HepG2 (cell line): ENCODE data around the gene EED. TPM values are rescaled to one million over a fixed set of nuclear protein-coding genes. Genes with fewer than 3 reads are reported as not detected.
A peak's percentile ranks its signal among the peaks of the same experiment; 100 is the strongest.

Source experiments
- CREB1 ChIP-seq, 2 experiments: fragments of 450-650 bp in 1 of 2; IDR thresholded peaks; 2 replicates each; pipeline ENCODE4 v1.6.1; 2016 to 2017; ENCODE audit warnings: control low read depth in 1 of 2, mild to moderate bottlenecking in 1 of 2, missing compliant biosample characterization in 1 of 2, missing genetic modification characterization in 1 of 2
- HNRNPL ChIP-seq: fragments of 200-400 bp; formaldehyde crosslinking; IDR thresholded peaks from 2 replicates; pipeline ENCODE4 v1.6.1; 2017; ENCODE audit warnings: mild to moderate bottlenecking, low read depth, low read length
- MIXL1 ChIP-seq: IDR thresholded peaks from 2 replicates; pipeline ENCODE4 v1.6.1; 2016
- MXI1 ChIP-seq: IDR thresholded peaks from 3 replicates; pipeline ENCODE4 v1.6.1; 2012; ENCODE audit warnings: low read depth, low read length, inconsistent platforms, borderline replicate concordance
- MYNN ChIP-seq: sonication (generic); formaldehyde crosslinking; IDR thresholded peaks from 2 replicates; pipeline ENCODE4 v1.4.0; 2020; ENCODE audit warnings: mild to moderate bottlenecking, low read depth, missing genetic modification reagents
- NFKB2 ChIP-seq: sonication (generic); formaldehyde crosslinking; IDR thresholded peaks from 2 replicates; pipeline ENCODE4 v1.4.0; 2020; ENCODE audit warnings: missing genetic modification reagents, borderline replicate concordance
- RAD21 ChIP-seq: fragments of 450-650 bp; formaldehyde crosslinking; IDR thresholded peaks from 2 replicates; pipeline ENCODE4 v1.5.0; 2020; ENCODE audit warnings: mild to moderate bottlenecking
- REXO4 ChIP-seq: sonication (generic); formaldehyde crosslinking; IDR thresholded peaks from 2 replicates; pipeline ENCODE4 v1.8.0; 2022; ENCODE audit warnings: missing genetic modification reagents, mild to moderate bottlenecking, borderline replicate concordance
- SNAPC2 ChIP-seq: sonication (generic); formaldehyde crosslinking; IDR thresholded peaks from 2 replicates; pipeline ENCODE4 v1.8.1; 2022; ENCODE audit warnings: mild to moderate bottlenecking, missing genetic modification reagents
- TEAD3 ChIP-seq: optimal IDR thresholded peaks from 2 replicates; pipeline ENCODE3; 2016; ENCODE audit warnings: borderline replicate concordance
- THYN1 ChIP-seq: sonication (generic); formaldehyde crosslinking; IDR thresholded peaks from 2 replicates; pipeline ENCODE4 v1.8.1; 2023; ENCODE audit warnings: low read depth, mild to moderate bottlenecking, moderate library complexity, missing genetic modification reagents, borderline replicate concordance
- TRIM24 ChIP-seq: sonication (generic); formaldehyde crosslinking; IDR thresholded peaks from 2 replicates; pipeline ENCODE4 v1.8.0; 2022; ENCODE audit warnings: mild to moderate bottlenecking, missing genetic modification reagents
- XBP1 ChIP-seq: sonication (generic); formaldehyde crosslinking; IDR thresholded peaks from 2 replicates; pipeline ENCODE4 v1.5.0; 2020; ENCODE audit warnings: missing genetic modification reagents
- ZIK1 ChIP-seq: sonication (generic); formaldehyde crosslinking; IDR thresholded peaks from 2 replicates; pipeline ENCODE4 v1.5.0; 2020; ENCODE audit warnings: mild to moderate bottlenecking, low read depth, missing genetic modification reagents, borderline replicate concordance
- ZNF782 ChIP-seq: sonication (generic); formaldehyde crosslinking; IDR thresholded peaks from 2 replicates; pipeline ENCODE4 v1.4.0; 2020; ENCODE audit warnings: missing genetic modification reagents, mild to moderate bottlenecking, borderline replicate concordance
- polyA plus RNA-seq, 8 experiments: library from polyadenylated mRNA; depleted of rRNA in 3 of 8; stranded (reverse) in 7 of 8; unstranded in 1 of 8; fragments of >200 nt; fragmentation: Illumina TruSeq in 4 of 8; extraction: Trizol in 4 of 8; gene quantifications; 2 replicates each; pipeline versions ENCODE4 v1.2.1 to v1.2.3, GENCODE V29; 2011 to 2016; ENCODE audit warnings: low read depth in 4 of 8, missing spikeins in 1 of 8, mixed read lengths in 1 of 8; ENCODE audit not compliant: insufficient read depth in 1 of 8
- total RNA-seq, 5 experiments: library from RNA; depleted of rRNA; stranded (reverse); fragments of >200 nt; fragmentation: Illumina TruSeq; extraction: Trizol; gene quantifications; 2 replicates each; pipeline ENCODE4 v1.2.3, GENCODE V29; 2016; ENCODE audit warnings: low read depth in 1 of 5
- TF ChIP-seq, protein P1 (sequence below): sonication (generic); formaldehyde crosslinking; IDR thresholded peaks from 2 replicates; pipeline ENCODE4 v1.8.0; 2022; ENCODE audit warnings: mild to moderate bottlenecking, missing genetic modification reagents, moderate library complexity
- TF ChIP-seq, protein P2 (sequence below): sonication (generic); formaldehyde crosslinking; IDR thresholded peaks from 2 replicates; pipeline ENCODE4 v1.4.0; 2020; ENCODE audit warnings: low read depth, missing genetic modification reagents
- TF ChIP-seq, protein P3 (sequence below): sonication (generic); formaldehyde crosslinking; IDR thresholded peaks from 2 replicates; pipeline ENCODE4 v1.5.0; 2020; ENCODE audit warnings: mild to moderate bottlenecking, missing genetic modification reagents, moderate library complexity
- TF ChIP-seq, protein P4 (sequence below): sonication (generic); formaldehyde crosslinking; conservative IDR thresholded peaks from 2 replicates; pipeline ENCODE4 v1.4.0; 2020; ENCODE audit warnings: missing genetic modification reagents
- TF ChIP-seq, protein P5 (sequence below): IDR thresholded peaks from 2 replicates; pipeline ENCODE4 v1.6.1; 2016; ENCODE audit warnings: low read depth, borderline replicate concordance

Gene EED
- total and polyA plus RNA-seq, 2 of the 13 experiments (the other 11 are each of a cell fraction or from before 2014, with no cell fraction given) = 11.0 to 28.4 TPM

DNA sequence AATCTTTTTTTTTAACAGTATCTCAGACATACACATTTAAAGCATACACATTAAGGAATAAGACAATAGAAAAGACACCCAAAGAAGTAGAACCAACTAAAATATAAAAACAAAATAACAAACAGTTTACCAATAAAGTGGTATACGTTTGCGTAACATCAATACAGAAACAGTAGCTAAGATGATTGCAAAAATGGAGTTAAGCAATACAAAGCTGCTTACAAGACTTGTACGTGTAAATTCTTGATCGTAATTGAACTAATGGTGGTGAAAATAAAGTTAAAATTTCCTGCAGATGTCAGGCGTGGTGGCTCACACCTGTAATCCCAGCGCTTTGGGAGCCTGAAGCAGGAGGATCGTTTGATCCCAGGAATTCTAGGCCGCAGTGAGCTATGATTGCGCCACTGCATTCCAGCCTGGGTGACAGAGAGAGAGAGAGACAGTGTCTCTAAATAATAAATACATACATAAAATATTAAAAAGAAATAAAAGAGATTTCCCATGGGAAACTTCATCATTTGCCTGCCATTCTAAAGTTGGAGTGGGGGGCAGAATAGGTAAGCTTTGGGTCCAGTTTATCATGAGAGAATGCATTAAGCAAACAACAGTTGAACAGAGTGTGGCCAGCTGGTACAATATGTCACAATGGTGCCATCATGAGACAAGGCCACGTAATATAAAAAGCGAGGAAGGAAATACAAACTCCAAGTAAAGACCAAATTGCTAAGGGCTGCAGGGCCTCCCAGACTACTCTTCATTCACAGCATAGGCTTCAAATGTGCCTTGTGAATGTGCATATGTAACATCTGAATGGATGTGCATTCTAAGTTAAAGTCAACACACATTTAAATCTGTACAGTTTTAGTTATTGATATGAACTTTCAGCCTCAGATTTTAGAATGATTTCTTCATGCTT is 38.9 kb upstream of the EED start (continued):
- peak; percentile 98 for TF ChIP-seq TEAD3 (CRISPR knock-in tag)
- no peak for TF ChIP-seq HNRNPL
- TF ChIP-seq, protein P1, sequence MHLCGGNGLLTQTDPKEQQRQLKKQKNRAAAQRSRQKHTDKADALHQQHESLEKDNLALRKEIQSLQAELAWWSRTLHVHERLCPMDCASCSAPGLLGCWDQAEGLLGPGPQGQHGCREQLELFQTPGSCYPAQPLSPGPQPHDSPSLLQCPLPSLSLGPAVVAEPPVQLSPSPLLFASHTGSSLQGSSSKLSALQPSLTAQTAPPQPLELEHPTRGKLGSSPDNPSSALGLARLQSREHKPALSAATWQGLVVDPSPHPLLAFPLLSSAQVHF = no peak
- no peak for TF ChIP-seq MIXL1 (CRISPR knock-in tag)
- TF ChIP-seq TRIM24 (CRISPR knock-in tag) = no peak
- no peak for TF ChIP-seq ZNF782 (CRISPR knock-in tag)
- TF ChIP-seq THYN1 = no peak
- TF ChIP-seq, protein P2, sequence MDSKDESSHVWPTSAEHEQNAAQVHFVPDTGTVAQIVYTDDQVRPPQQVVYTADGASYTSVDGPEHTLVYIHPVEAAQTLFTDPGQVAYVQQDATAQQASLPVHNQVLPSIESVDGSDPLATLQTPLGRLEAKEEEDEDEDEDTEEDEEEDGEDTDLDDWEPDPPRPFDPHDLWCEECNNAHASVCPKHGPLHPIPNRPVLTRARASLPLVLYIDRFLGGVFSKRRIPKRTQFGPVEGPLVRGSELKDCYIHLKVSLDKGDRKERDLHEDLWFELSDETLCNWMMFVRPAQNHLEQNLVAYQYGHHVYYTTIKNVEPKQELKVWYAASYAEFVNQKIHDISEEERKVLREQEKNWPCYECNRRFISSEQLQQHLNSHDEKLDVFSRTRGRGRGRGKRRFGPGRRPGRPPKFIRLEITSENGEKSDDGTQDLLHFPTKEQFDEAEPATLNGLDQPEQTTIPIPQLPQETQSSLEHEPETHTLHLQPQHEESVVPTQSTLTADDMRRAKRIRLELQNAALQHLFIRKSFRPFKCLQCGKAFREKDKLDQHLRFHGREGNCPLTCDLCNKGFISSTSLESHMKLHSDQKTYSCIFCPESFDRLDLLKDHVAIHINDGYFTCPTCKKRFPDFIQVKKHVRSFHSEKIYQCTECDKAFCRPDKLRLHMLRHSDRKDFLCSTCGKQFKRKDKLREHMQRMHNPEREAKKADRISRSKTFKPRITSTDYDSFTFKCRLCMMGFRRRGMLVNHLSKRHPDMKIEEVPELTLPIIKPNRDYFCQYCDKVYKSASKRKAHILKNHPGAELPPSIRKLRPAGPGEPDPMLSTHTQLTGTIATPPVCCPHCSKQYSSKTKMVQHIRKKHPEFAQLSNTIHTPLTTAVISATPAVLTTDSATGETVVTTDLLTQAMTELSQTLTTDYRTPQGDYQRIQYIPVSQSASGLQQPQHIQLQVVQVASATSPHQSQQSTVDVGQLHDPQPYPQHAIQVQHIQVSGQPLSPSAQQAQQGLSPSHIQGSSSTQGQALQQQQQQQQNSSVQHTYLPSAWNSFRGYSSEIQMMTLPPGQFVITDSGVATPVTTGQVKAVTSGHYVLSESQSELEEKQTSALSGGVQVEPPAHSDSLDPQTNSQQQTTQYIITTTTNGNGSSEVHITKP = no peak
- no peak for TF ChIP-seq XBP1 (CRISPR knock-in tag)
- no peak for TF ChIP-seq ZIK1
- TF ChIP-seq, protein P3, sequence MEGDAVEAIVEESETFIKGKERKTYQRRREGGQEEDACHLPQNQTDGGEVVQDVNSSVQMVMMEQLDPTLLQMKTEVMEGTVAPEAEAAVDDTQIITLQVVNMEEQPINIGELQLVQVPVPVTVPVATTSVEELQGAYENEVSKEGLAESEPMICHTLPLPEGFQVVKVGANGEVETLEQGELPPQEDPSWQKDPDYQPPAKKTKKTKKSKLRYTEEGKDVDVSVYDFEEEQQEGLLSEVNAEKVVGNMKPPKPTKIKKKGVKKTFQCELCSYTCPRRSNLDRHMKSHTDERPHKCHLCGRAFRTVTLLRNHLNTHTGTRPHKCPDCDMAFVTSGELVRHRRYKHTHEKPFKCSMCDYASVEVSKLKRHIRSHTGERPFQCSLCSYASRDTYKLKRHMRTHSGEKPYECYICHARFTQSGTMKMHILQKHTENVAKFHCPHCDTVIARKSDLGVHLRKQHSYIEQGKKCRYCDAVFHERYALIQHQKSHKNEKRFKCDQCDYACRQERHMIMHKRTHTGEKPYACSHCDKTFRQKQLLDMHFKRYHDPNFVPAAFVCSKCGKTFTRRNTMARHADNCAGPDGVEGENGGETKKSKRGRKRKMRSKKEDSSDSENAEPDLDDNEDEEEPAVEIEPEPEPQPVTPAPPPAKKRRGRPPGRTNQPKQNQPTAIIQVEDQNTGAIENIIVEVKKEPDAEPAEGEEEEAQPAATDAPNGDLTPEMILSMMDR = peak; percentile 49
- 0 out of 2 replicates have a peak, but pooled peaks have one; percentile 6 for TF ChIP-seq CREB1 (IDR thresholded peaks at IDR 0.05)
- no peak for TF ChIP-seq CREB1 (CRISPR knock-in tag; IDR thresholded peaks at IDR 0.05)
- TF ChIP-seq, protein P4, sequence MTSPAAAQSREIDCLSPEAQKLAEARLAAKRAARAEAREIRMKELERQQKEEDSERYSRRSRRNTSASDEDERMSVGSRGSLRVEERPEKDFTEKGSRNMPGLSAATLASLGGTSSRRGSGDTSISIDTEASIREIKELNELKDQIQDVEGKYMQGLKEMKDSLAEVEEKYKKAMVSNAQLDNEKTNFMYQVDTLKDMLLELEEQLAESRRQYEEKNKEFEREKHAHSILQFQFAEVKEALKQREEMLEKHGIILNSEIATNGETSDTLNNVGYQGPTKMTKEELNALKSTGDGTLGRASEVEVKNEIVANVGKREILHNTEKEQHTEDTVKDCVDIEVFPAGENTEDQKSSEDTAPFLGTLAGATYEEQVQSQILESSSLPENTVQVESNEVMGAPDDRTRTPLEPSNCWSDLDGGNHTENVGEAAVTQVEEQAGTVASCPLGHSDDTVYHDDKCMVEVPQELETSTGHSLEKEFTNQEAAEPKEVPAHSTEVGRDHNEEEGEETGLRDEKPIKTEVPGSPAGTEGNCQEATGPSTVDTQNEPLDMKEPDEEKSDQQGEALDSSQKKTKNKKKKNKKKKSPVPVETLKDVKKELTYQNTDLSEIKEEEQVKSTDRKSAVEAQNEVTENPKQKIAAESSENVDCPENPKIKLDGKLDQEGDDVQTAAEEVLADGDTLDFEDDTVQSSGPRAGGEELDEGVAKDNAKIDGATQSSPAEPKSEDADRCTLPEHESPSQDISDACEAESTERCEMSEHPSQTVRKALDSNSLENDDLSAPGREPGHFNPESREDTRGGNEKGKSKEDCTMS (CRISPR knock-in tag) = no peak
- no peak for TF ChIP-seq MXI1
- TF ChIP-seq REXO4 (CRISPR knock-in tag) = no peak
- TF ChIP-seq NFKB2 = no peak
- TF ChIP-seq, protein P5, sequence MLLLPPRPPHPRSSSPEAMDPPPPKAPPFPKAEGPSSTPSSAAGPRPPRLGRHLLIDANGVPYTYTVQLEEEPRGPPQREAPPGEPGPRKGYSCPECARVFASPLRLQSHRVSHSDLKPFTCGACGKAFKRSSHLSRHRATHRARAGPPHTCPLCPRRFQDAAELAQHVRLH (CRISPR knock-in tag) = no peak
- no peak for TF ChIP-seq SNAPC2 (CRISPR knock-in tag)
- no peak for TF ChIP-seq RAD21 (CRISPR knock-in tag)
- TF ChIP-seq MYNN (CRISPR knock-in tag) = no peak
